Measurements from ENCODE around the gene SCN5A.

DNA sequence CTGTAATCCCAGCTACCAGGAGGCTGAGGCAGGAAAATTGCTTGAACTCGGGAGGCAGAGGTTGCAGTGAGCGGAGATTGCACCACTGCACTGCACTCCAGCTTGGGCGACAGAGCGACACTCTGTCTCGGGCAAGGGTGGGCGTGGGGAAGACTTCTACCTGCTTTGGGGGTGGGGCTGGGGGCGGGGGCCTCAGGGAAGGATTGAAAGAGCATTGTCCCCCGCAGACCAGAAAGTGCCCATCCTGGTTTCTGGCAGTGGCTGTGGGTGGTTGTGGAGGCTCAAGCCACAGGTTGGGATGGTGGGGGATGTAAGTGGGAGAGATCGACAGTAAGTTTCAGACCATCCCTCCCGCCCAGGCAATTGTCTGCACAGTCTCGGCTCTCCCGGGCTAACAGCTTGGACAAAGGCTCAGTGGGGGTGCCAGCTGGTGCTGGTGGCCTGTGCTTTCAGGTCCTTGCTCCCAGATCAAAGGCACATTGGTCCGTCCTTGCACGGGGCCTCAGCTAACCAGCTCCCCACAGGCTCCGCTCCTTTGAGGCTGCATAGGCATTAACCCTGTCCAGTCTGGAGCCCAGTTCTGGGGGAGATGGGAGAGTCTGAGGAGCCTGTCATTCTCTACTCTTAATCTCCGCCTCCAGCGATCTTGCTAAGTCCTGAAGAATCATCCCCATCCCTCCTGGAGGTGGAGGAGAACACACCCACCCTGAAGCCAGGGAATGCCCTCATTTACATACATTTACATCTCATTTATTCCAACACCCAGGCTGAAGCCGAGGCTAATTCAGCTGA is 8.6 kb downstream of the SCN5A start:
- TF ChIP-seq SNAI1 (CRISPR knock-in tag; IDR thresholded peaks at IDR 0.05; ENCODE audit: borderline replicate concordance) (no peak), DR1 (CRISPR knock-in tag; IDR thresholded peaks at IDR 0.05) (no peak), BHLHE40 (IDR thresholded peaks at IDR 0.05; ENCODE audit: low read length) (no peak), NR3C1 (CRISPR knock-in tag; IDR thresholded peaks at IDR 0.05) (no peak), SP1 (IDR thresholded peaks at IDR 0.05) (no peak), SP1 (CRISPR knock-in tag; IDR thresholded peaks at IDR 0.05) (no peak), ZNF282 (IDR thresholded peaks at IDR 0.05; ENCODE audit: partially characterized antibody) (no peak), ZNF101 (CRISPR knock-in tag; IDR thresholded peaks at IDR 0.05; ENCODE audit: borderline replicate concordance, low read depth) (no peak), SIN3B (IDR thresholded peaks at IDR 0.05; ENCODE audit: low read length) (no peak), KDM5B (CRISPR knock-in tag; IDR thresholded peaks at IDR 0.05; ENCODE audit: borderline replicate concordance) (no peak)
- TF ChIP-seq, protein P1, sequence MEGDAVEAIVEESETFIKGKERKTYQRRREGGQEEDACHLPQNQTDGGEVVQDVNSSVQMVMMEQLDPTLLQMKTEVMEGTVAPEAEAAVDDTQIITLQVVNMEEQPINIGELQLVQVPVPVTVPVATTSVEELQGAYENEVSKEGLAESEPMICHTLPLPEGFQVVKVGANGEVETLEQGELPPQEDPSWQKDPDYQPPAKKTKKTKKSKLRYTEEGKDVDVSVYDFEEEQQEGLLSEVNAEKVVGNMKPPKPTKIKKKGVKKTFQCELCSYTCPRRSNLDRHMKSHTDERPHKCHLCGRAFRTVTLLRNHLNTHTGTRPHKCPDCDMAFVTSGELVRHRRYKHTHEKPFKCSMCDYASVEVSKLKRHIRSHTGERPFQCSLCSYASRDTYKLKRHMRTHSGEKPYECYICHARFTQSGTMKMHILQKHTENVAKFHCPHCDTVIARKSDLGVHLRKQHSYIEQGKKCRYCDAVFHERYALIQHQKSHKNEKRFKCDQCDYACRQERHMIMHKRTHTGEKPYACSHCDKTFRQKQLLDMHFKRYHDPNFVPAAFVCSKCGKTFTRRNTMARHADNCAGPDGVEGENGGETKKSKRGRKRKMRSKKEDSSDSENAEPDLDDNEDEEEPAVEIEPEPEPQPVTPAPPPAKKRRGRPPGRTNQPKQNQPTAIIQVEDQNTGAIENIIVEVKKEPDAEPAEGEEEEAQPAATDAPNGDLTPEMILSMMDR (CRISPR knock-in tag; IDR thresholded peaks at IDR 0.05) = no peak
- TF ChIP-seq, protein P2, sequence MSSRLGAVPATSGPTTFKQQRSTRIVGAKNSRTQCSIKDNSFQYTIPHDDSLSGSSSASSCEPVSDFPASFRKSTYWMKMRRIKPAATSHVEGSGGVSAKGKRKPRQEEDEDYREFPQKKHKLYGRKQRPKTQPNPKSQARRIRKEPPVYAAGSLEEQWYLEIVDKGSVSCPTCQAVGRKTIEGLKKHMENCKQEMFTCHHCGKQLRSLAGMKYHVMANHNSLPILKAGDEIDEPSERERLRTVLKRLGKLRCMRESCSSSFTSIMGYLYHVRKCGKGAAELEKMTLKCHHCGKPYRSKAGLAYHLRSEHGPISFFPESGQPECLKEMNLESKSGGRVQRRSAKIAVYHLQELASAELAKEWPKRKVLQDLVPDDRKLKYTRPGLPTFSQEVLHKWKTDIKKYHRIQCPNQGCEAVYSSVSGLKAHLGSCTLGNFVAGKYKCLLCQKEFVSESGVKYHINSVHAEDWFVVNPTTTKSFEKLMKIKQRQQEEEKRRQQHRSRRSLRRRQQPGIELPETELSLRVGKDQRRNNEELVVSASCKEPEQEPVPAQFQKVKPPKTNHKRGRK (CRISPR knock-in tag; IDR thresholded peaks at IDR 0.05) = no peak
